Measurements from ENCODE around the gene SKI.

- no peak for TF ChIP-seq CTCF (IDR thresholded peaks at IDR 0.05; ENCODE audit: low read depth, low read length)
- TF ChIP-seq EZH2phosphoT487 (IDR thresholded peaks at IDR 0.05; ENCODE audit: low read depth): no peak
These were observed 1.1 kb downstream of the SKI start for GRCh38 chr1:2229037-2229864.

All from OCI-LY3 (cell line).